GM19372 (cell line): ENCODE data around the gene EVI5L.
A peak's percentile ranks its signal among the peaks of the same experiment; 100 is the strongest.
"Not testable (repeated sequence)": the region's sequence is repeated elsewhere in the genome, so short reads cannot be mapped to it uniquely, and the experiment has no call there.

Source experiments
- ATAC-seq: cut with Tn5 transposase; IDR thresholded peaks from one replicate; pipeline ENCODE4 v1.9.1; 2021; ENCODE audit warnings: mild to moderate bottlenecking, low read depth, moderate library complexity; ENCODE audit not compliant: unreplicated experiment

EVI5L gene

GRCh38 chr19:7859087-7859486, 29.1 kb downstream of the EVI5L start:
- not testable (repeated sequence) for ATAC-seq

- no peak for ATAC-seq
Observed at GRCh38 chr19:7859831-7860713, 30.1 kb downstream of the EVI5L start.

- no peak for ATAC-seq
Observed at GRCh38 chr19:7860714-7861618, 30.9 kb downstream of the EVI5L start.

- no peak for ATAC-seq
Observed at GRCh38 chr19:7861619-7862412, 31.8 kb downstream of the EVI5L start.

GRCh38 chr19:7862413-7862951, 32.5 kb downstream of the EVI5L start:
- no peak for ATAC-seq

GRCh38 chr19:7863157-7863970, 33.3 kb downstream of the EVI5L start:
- ATAC-seq = no peak

GRCh38 chr19:7863971-7864689, 34.1 kb downstream of the EVI5L start:
- no peak for ATAC-seq

GRCh38 chr19:7864690-7865074, 34.7 kb downstream of the EVI5L start:
- no peak for ATAC-seq

- no peak for ATAC-seq
Observed at GRCh38 chr19:7865262-7865911, 35.4 kb downstream of the EVI5L start.

GRCh38 chr19:7866399-7867091, 36.5 kb downstream of the EVI5L start:
- no peak for ATAC-seq

- ATAC-seq = no peak
Observed at GRCh38 chr19:7867092-7867844, 37.2 kb downstream of the EVI5L start.

- no peak for ATAC-seq
Observed at GRCh38 chr19:7868326-7868670, 38.3 kb downstream of the EVI5L start.

- ATAC-seq = peak; percentile 60
Observed at GRCh38 chr19:7868671-7869452, 38.8 kb downstream of the EVI5L start.

- ATAC-seq = peak; percentile 45
Observed at GRCh38 chr19:7869453-7869909, 39.5 kb downstream of the EVI5L start.

GRCh38 chr19:7869910-7870511, 40.0 kb downstream of the EVI5L start:
- ATAC-seq = no peak
